OCI-LY1 (cell line): ENCODE results near the gene ATXN1.
"Not testable (repeated sequence)": the region's sequence is repeated elsewhere in the genome, so short reads cannot be mapped to it uniquely, and the experiment has no call there.

Experiments used
- EZH2 ChIP-seq: fragments of 200-600 bp; sonication (generic), shearing (Covaris generic); IDR thresholded peaks from 2 replicates; pipeline ENCODE4 v1.8.0; 2017; ENCODE audit warnings: borderline replicate concordance, mixed run types, mild to moderate bottlenecking, antibody characterized with exemption, low read length, moderate library complexity, mixed read lengths
- TF ChIP-seq, protein P1 (sequence below): fragments of 200-600 bp; sonication (generic), shearing (Covaris generic); IDR thresholded peaks from 2 replicates; pipeline ENCODE4 v1.5.1; 2017; ENCODE audit warnings: mild to moderate bottlenecking, antibody characterized with exemption, low read length, moderate library complexity, mixed read lengths

DNA sequence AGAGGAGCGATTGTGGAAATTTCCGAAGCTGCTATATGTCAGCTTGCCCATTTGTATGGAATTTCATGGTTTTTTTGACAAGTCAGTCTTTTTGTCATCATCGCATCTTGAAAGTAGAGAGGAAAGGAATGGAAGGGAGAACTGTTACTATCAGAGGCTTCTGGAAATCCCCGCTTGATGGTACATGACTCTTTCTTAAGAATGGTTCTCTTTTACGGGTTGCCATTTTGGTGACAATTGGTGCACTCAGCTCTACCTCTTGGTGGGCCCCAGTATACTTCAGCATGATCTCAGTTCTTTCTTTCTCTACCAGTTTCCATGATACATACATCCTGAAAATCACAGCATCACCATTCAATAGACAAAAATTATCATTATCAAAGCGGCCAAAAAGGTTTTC is 146.0 kb downstream of the ATXN1 start:
- TF ChIP-seq, protein P1, sequence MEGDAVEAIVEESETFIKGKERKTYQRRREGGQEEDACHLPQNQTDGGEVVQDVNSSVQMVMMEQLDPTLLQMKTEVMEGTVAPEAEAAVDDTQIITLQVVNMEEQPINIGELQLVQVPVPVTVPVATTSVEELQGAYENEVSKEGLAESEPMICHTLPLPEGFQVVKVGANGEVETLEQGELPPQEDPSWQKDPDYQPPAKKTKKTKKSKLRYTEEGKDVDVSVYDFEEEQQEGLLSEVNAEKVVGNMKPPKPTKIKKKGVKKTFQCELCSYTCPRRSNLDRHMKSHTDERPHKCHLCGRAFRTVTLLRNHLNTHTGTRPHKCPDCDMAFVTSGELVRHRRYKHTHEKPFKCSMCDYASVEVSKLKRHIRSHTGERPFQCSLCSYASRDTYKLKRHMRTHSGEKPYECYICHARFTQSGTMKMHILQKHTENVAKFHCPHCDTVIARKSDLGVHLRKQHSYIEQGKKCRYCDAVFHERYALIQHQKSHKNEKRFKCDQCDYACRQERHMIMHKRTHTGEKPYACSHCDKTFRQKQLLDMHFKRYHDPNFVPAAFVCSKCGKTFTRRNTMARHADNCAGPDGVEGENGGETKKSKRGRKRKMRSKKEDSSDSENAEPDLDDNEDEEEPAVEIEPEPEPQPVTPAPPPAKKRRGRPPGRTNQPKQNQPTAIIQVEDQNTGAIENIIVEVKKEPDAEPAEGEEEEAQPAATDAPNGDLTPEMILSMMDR, result not testable (repeated sequence)
- TF ChIP-seq EZH2, result not testable (repeated sequence)
